Measurements from ENCODE around the gene GNB1. TPM values are rescaled to one million over a fixed set of nuclear protein-coding genes. Genes with fewer than 3 reads are reported as not detected.

The GNB1 gene
- total and polyA plus RNA-seq, 9 of the 15 experiments (the other 6 are each of a cell fraction or from before 2014, with no cell fraction given) = 34.3 to 388 (median 114) TPM

- no peak overlapping the region for H3K9ac ChIP-seq (ENCODE audit: insufficient read depth in 1 of 2, low read depth in 2 of 2, low read length in 2 of 2)
- H3K9me1 ChIP-seq (ENCODE audit: control insufficient read depth, insufficient read depth, low read length) = peaks cover 4% of the 10 kb centered on the region
- peaks cover 89% of the 10 kb centered on the region for H3K36me3 ChIP-seq (ENCODE audit: control insufficient read depth, insufficient read depth, low read length)
- H3K4me2 ChIP-seq (ENCODE audit: insufficient read depth, low read length) = no peak overlapping the region
- intact Hi-C loops (cut with micrococcal nuclease) (no loop called here), in situ Hi-C loops (cut with MboI) (no loop called here)
- no TSS peak for BruUV-seq (replicated peaks)
- ATAC-seq (no peak), DNase-seq (ENCODE audit: extremely low read depth in 1 of 4, low spot score in 3 of 4) (no peak), FAIRE-seq (no peak)
- POLR2A ChIA-PET = interaction anchor here (0.6 to 1.0 kb wide), 3 partner anchors 19 to 127 kb away, joined by 3 to 4 read pairs (median 3); no protein-coding TSS in a partner anchor
- CTCF ChIA-PET (ENCODE audit: low intra/inter-chr PET ratio) = no interaction called here
- H3K9me3 ChIP-seq (replicated peaks; ENCODE audit: control insufficient read depth, insufficient read depth, low read depth, low read length) = no peaks in the 10 kb centered on the region
- H4K20me1 ChIP-seq (replicated peaks; ENCODE audit: control insufficient read depth, insufficient read depth, low read length) = 0 out of 2 replicates have a peak, but pooled peaks cover 3% of the 10 kb centered on the region
- TF ChIP-seq CHD2 (IDR thresholded peaks at IDR 0.05; ENCODE audit: low read depth, low read length) = no peak
- TF ChIP-seq SETDB1 (IDR thresholded peaks at IDR 0.05; ENCODE audit: low read length) = no peak
- no peak for TF ChIP-seq HINFP (tag; conservative IDR thresholded peaks at IDR 0.05; ENCODE audit: low read depth)
- TF ChIP-seq NFIC (IDR thresholded peaks at IDR 0.05) = no peak
- no peak for TF ChIP-seq CREB5 (CRISPR knock-in tag; IDR thresholded peaks at IDR 0.05)
- no peak for TF ChIP-seq GTF2F1 (IDR thresholded peaks at IDR 0.05; ENCODE audit: low read depth, low read length)
- no peak overlapping the region for H3K4me3 ChIP-seq
- H3K4me1 ChIP-seq (replicated peaks in 1 of 2; ENCODE audit: control insufficient read depth in 2 of 2, insufficient read depth in 2 of 2, low read length in 2 of 2) = peaks cover 0 to 3% of the 10 kb centered on the region in 2 experiments; a peak in 1 of 5 replicates
- 97% methylated on average over 5 of the region's 5 CpGs for WGBS (ENCODE audit: insufficient coverage, low coverage, missing lambda C conversion rate)
- no peak overlapping the region for H3K27ac ChIP-seq (ENCODE audit: extremely low read depth, low read depth, low read length)
- H3K27me3 ChIP-seq (ENCODE audit: control insufficient read depth in 2 of 2, insufficient read depth in 2 of 2, low read length in 2 of 2) = no peaks in the 10 kb centered on the region
- H2AFZ ChIP-seq (ENCODE audit: low read depth, low read length) = no peak overlapping the region
- H3K79me2 ChIP-seq (ENCODE audit: control insufficient read depth, insufficient read depth, low read length) = peaks cover 13% of the 10 kb centered on the region; the same call in 1 of the 3 replicates
Observed at GRCh38 chr1:1799716-1800115, 91.2 kb downstream of the GNB1 start.
